OCI-LY7 (cell line): ENCODE data around the gene CLDN9. TPM values are rescaled to one million over a fixed set of nuclear protein-coding genes. Genes with fewer than 3 reads are reported as not detected.
A peak's percentile ranks its signal among the peaks of the same experiment; 100 is the strongest.

Source experiments
- BruUV-seq: library from RNA; stranded (reverse); fragments of 400-500 nt; replicated peaks from 2 replicates; lab custom pipeline; 2021; lab: Mats Ljungman, UMichigan
- CTCF ChIA-PET: fragments of 300-600 bp; sonication (Branson Sonifier 250); formaldehyde crosslinking; loops from one replicate; lab custom pipeline; 2022; ENCODE audit warnings: antibody characterized with exemption; ENCODE audit not compliant: unreplicated experiment; lab: Charles Lee
- POLR2A ChIA-PET: fragments of 300-600 bp; sonication (Branson Sonifier 250); formaldehyde crosslinking; loops from one replicate; lab custom pipeline; 2022; ENCODE audit warnings: antibody characterized with exemption; lab: Charles Lee
- DNase-seq: peaks from one replicate; pipeline ENCODE4 v3.0.0-alpha.2; 2015; ENCODE audit warnings: low spot score
- H2AFZ ChIP-seq: fragments of 200-600 bp; sonication (generic), shearing (Covaris generic); 2 replicates; pipeline ENCODE4 v1.6.1; 2014; ENCODE audit warnings: mild to moderate bottlenecking, antibody characterized with exemption, low read length, moderate library complexity
- H3K27ac ChIP-seq: fragments of 200-600 bp; sonication (generic); 2 replicates; pipeline ENCODE4 v1.5.1; 2014; ENCODE audit warnings: mixed run types, low read depth, mild to moderate bottlenecking, moderate library complexity, low read length, inconsistent platforms; ENCODE audit not compliant: poor library complexity, severe bottlenecking
- H3K36me3 ChIP-seq: fragments of 200-600 bp; sonication (generic); 2 replicates; pipeline ENCODE4 v1.6.1; 2014; ENCODE audit warnings: mild to moderate bottlenecking, antibody characterized with exemption, low read length, moderate library complexity, mixed read lengths; ENCODE audit not compliant: insufficient read depth
- H3K4me1 ChIP-seq: fragments of 200-600 bp; sonication (generic); 2 replicates; pipeline ENCODE4 v1.5.1; 2014; ENCODE audit warnings: mild to moderate bottlenecking, low read length; ENCODE audit not compliant: insufficient read depth, poor library complexity, severe bottlenecking
- H3K4me2 ChIP-seq: fragments of 200-600 bp; sonication (generic); 2 replicates; pipeline ENCODE4 v1.6.1; 2014; ENCODE audit warnings: mild to moderate bottlenecking, low read length
- H3K4me3 ChIP-seq: fragments of 200-600 bp; sonication (generic); 2 replicates; pipeline ENCODE4 v1.5.1; 2014; ENCODE audit warnings: mild to moderate bottlenecking, low read depth, low read length; ENCODE audit not compliant: poor library complexity, severe bottlenecking
- H3K79me2 ChIP-seq: fragments of 200-600 bp; sonication (generic); 2 replicates; pipeline ENCODE4 v1.6.1; 2016; ENCODE audit warnings: low read depth, mild to moderate bottlenecking, low read length, moderate library complexity, mixed read lengths; ENCODE audit not compliant: insufficient read depth
- H3K9me2 ChIP-seq: fragments of 200-600 bp; sonication (generic); 2 replicates; pipeline ENCODE4 v1.6.1; 2016; ENCODE audit warnings: mild to moderate bottlenecking, low read length, mixed read lengths; ENCODE audit not compliant: insufficient read depth
- H3K9me3 ChIP-seq: fragments of 200-600 bp; sonication (generic); 2 replicates; pipeline ENCODE4 v1.6.1; 2014; ENCODE audit warnings: mild to moderate bottlenecking, mixed run types, low read length, mixed read lengths
- H4K20me1 ChIP-seq: fragments of 200-600 bp; sonication (generic); 2 replicates; pipeline ENCODE4 v1.6.1; 2014; ENCODE audit warnings: mild to moderate bottlenecking, antibody characterized with exemption, low read length, moderate library complexity, mixed read lengths; ENCODE audit not compliant: insufficient read depth
- EZH2phosphoT487 ChIP-seq: fragments of 200-600 bp; sonication (generic); IDR thresholded peaks from 2 replicates; pipeline ENCODE4 v1.6.1; 2018; ENCODE audit warnings: low read depth, borderline replicate concordance, mild to moderate bottlenecking, mixed run types, antibody characterized with exemption, low read length, moderate library complexity, mixed read lengths
- intact Hi-C: fragments of 100-400 bp; cut with micrococcal nuclease; formaldehyde crosslinking; loops from one replicate; pipeline ENCODE4 v1.10.0; 2022; ENCODE audit not compliant: unreplicated experiment
- total RNA-seq, 2 experiments: library from RNA; depleted of rRNA in 1 of 2; stranded (reverse); fragments of >200 nt in 1 of 2; shearing (Covaris generic) in 1 of 2; gene quantifications; 2 replicates each; pipeline ENCODE4 v1.2.3, GENCODE V29; 2014 to 2022
- TF ChIP-seq, protein P1 (sequence below): fragments of 200-600 bp; sonication (generic); conservative IDR thresholded peaks from 2 replicates; pipeline ENCODE4 v1.5.1; 2014; ENCODE audit warnings: mild to moderate bottlenecking, antibody characterized with exemption, low read length, moderate library complexity, mixed read lengths

The CLDN9 gene
- total RNA-seq, 2 experiments from 2014 or later: 0.42 TPM; not detected in 1

DNA sequence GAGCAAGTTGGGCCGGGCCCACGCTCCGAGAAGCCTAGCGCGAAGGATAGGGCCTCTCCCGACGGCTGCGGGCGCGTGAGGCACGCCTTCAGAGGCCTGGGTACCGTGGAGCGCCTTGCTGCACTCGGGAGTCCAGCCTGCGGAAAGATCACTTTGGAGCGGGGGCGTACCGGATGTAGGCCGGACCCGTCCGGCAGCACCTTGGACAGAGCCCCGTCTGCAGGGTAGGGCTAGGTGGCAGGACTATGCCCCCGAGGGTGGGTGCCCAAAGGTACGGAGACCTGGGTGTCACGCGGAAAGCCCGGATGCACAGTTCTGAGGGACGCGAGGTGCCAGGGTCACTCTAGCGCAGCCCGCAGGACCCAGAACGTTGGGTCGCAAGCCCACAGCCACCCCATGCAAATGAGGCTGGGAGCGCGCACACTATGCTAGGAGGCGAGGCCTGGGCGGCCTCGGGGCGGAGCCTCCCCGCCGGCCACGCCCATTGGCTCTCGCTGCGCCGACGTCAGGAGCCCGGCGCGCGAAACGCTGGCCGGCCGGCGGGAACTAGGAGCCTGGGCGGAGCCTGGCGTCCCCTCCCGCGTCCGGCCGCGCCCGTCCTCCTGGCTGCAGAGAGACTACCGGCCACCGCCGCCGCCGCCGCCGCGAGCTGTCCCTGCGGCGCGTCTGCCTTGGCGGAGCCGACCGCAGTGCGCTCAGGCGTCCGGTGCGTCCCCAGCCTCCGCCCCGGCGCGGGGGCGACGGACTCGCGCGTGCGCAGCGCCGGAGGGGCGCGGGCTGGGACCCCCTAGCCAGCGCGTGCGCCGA, 43.8 kb upstream of the CLDN9 start, which contains the start of gene PAQR4:
Gene PAQR4 (plus strand): TSS at position 611 of the 807 bp plus-strand sequence. CDS start 327 bp downstream, outside the sequence.
- Histone ChIP-seq H3K9me3 (no peaks in the 10 kb centered on the region), H2AFZ (peak within 1 kb of the TSS; percentile 25; the same call in 1 of the 2 replicates), H3K79me2 (no peaks in the 10 kb centered on the region; the same call in 1 of the 2 replicates), H3K9me2 (no peaks in the 10 kb centered on the region), H3K27ac (peak within 1 kb of the TSS; percentile 64), H3K4me3 (peak within 1 kb of the TSS; percentile 99), H3K4me2 (peak within 1 kb of the TSS; percentile 74), H3K36me3 (peaks cover 38% of the 10 kb centered on the region; the same call in 1 of the 2 replicates), H3K4me1 (peaks cover 57% of the 10 kb centered on the region), H4K20me1 (peaks cover 6% of the 10 kb centered on the region; the same call in 1 of the 2 replicates)
- TF ChIP-seq EZH2phosphoT487: no peak
- TF ChIP-seq, protein P1, sequence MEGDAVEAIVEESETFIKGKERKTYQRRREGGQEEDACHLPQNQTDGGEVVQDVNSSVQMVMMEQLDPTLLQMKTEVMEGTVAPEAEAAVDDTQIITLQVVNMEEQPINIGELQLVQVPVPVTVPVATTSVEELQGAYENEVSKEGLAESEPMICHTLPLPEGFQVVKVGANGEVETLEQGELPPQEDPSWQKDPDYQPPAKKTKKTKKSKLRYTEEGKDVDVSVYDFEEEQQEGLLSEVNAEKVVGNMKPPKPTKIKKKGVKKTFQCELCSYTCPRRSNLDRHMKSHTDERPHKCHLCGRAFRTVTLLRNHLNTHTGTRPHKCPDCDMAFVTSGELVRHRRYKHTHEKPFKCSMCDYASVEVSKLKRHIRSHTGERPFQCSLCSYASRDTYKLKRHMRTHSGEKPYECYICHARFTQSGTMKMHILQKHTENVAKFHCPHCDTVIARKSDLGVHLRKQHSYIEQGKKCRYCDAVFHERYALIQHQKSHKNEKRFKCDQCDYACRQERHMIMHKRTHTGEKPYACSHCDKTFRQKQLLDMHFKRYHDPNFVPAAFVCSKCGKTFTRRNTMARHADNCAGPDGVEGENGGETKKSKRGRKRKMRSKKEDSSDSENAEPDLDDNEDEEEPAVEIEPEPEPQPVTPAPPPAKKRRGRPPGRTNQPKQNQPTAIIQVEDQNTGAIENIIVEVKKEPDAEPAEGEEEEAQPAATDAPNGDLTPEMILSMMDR: no peak
- DNase-seq: peak; percentile 94
- intact Hi-C loops: loop anchor here (1.0 kb wide), 2 partner anchors 11 to 35 kb away; partner anchors contain the start of gene PKMYT1
- ChIA-PET CTCF (no interaction called here), POLR2A (interaction anchor here (0.5 kb wide), 1 partner anchor 16 kb away, joined by 3 read pairs; no protein-coding TSS in a partner anchor)
- no TSS peak for BruUV-seq

DNA sequence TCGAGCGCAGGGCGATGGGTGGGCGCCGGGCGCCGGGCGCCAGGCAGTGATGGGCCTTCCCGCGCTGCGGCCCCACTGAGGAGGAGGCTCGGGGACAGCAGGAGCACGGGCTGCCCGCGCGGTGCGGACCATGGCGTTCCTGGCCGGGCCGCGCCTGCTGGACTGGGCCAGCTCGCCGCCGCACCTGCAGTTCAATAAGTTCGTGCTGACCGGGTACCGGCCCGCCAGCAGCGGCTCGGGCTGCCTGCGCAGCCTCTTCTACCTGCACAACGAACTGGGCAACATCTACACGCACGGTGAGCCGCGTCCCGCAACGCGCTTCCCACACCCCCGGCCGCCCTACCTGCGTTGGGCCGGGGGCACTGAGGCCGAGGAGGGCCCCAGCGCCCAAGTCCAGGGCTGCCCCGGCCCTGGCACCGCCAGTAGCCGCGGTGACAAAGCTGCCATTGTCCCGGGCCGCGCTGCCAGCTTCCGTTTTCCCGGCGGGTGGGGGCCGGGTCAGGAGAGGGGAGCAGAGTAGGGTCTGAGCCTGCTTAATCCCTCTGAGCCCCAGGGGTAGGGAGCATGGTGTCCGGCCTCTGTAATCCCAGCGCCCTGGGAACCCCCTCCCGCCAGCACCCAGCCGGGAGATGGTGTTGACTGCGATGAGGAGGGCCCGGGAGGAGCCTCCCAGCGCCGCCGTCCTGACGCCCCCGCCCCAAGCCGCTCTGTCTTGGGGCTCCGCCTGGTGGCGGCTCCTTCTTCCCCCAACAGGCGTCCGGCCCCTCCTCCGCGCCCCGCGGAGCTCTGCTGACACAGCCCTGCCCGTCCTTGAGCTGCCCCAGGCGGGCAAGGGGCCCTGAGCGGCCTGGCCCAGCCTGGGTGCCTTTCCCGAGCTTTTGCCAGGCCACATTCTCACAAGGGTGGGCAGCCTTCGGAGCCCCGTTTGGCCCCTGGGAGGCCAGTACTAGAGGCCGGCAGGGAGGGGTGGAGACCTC, 42.9 kb upstream of the CLDN9 start:
- POLR2A ChIA-PET: interaction anchor here (0.5 kb wide), 1 partner anchor 17 kb away, joined by 3 read pairs; no protein-coding TSS in a partner anchor
- peaks cover 46% of the 10 kb centered on the region for H3K36me3 ChIP-seq
- H4K20me1 ChIP-seq: peaks cover 6% of the 10 kb centered on the region; the same call in 1 of the 2 replicates
- H3K4me1 ChIP-seq: peaks cover 48% of the 10 kb centered on the region
- H3K27ac ChIP-seq: peak overlapping the region; percentile 64
- peak overlapping the region; percentile 99 for H3K4me3 ChIP-seq
- no TSS peak for BruUV-seq
- peak overlapping the region; percentile 25; the same call in 1 of the 2 replicates for H2AFZ ChIP-seq
- peak overlapping the region; percentile 74 for H3K4me2 ChIP-seq
- CTCF ChIA-PET: no interaction called here
- H3K79me2 ChIP-seq: no peaks in the 10 kb centered on the region; the same call in 1 of the 2 replicates
- no peaks in the 10 kb centered on the region for H3K9me3 ChIP-seq
- H3K9me2 ChIP-seq: no peaks in the 10 kb centered on the region
- intact Hi-C loops: loop anchor here (1.0 kb wide), 2 partner anchors 10 to 34 kb away; partner anchors contain the start of gene PKMYT1
- TF ChIP-seq, protein P1: peak; percentile 79
- TF ChIP-seq EZH2phosphoT487: no peak
- DNase-seq: peak; percentile 87
